HL-60 (cell line): ENCODE results near the gene DPH6.

ENCODE experiments used
- GABPA ChIP-seq: IDR thresholded peaks from 2 replicates; pipeline ENCODE4 v1.6.1; 2012; ENCODE audit warnings: low read depth
- POLR2AphosphoS5 ChIP-seq: IDR thresholded peaks from 2 replicates; pipeline ENCODE4 v1.6.1; 2012; ENCODE audit warnings: low read depth
- TF ChIP-seq, protein P1 (sequence below): IDR thresholded peaks from one replicate; pipeline ENCODE4 v1.5.1; 2011; ENCODE audit warnings: low read length, control low read depth, inconsistent platforms; ENCODE audit not compliant: insufficient read depth
- TF ChIP-seq, protein P2 (sequence below): IDR thresholded peaks from 2 replicates; pipeline ENCODE4 v1.6.1; 2012; ENCODE audit warnings: low read depth; ENCODE audit not compliant: insufficient replicate concordance

DNA sequence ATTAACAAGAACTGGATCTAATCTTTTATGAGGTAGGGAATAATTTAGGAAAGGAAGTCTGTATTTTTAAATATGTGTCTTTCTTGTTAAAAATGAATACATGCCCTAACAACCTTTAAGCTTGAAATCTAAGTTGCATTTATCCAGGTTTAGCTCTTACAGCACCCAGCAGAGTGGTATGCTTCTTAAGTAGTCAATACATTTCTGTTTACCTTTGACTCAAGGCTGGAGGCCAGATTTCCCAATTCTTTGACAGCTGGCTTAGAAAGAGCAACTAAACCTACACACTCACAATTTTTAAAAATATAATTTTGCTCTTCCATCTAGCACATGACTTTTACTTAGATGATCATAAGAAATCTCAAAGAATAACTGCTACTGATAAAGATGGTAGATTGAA is 148.9 kb downstream of the DPH6 start:
- TF ChIP-seq, protein P1, sequence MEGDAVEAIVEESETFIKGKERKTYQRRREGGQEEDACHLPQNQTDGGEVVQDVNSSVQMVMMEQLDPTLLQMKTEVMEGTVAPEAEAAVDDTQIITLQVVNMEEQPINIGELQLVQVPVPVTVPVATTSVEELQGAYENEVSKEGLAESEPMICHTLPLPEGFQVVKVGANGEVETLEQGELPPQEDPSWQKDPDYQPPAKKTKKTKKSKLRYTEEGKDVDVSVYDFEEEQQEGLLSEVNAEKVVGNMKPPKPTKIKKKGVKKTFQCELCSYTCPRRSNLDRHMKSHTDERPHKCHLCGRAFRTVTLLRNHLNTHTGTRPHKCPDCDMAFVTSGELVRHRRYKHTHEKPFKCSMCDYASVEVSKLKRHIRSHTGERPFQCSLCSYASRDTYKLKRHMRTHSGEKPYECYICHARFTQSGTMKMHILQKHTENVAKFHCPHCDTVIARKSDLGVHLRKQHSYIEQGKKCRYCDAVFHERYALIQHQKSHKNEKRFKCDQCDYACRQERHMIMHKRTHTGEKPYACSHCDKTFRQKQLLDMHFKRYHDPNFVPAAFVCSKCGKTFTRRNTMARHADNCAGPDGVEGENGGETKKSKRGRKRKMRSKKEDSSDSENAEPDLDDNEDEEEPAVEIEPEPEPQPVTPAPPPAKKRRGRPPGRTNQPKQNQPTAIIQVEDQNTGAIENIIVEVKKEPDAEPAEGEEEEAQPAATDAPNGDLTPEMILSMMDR, result no peak
- TF ChIP-seq, protein P2, sequence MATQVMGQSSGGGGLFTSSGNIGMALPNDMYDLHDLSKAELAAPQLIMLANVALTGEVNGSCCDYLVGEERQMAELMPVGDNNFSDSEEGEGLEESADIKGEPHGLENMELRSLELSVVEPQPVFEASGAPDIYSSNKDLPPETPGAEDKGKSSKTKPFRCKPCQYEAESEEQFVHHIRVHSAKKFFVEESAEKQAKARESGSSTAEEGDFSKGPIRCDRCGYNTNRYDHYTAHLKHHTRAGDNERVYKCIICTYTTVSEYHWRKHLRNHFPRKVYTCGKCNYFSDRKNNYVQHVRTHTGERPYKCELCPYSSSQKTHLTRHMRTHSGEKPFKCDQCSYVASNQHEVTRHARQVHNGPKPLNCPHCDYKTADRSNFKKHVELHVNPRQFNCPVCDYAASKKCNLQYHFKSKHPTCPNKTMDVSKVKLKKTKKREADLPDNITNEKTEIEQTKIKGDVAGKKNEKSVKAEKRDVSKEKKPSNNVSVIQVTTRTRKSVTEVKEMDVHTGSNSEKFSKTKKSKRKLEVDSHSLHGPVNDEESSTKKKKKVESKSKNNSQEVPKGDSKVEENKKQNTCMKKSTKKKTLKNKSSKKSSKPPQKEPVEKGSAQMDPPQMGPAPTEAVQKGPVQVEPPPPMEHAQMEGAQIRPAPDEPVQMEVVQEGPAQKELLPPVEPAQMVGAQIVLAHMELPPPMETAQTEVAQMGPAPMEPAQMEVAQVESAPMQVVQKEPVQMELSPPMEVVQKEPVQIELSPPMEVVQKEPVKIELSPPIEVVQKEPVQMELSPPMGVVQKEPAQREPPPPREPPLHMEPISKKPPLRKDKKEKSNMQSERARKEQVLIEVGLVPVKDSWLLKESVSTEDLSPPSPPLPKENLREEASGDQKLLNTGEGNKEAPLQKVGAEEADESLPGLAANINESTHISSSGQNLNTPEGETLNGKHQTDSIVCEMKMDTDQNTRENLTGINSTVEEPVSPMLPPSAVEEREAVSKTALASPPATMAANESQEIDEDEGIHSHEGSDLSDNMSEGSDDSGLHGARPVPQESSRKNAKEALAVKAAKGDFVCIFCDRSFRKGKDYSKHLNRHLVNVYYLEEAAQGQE, result no peak
- TF ChIP-seq POLR2AphosphoS5 (no peak), GABPA (no peak)
